HG03520 (cell line): Measurements from ENCODE around the gene CWC25.
"Not testable (repeated sequence)": the region's sequence is repeated elsewhere in the genome, so short reads cannot be mapped to it uniquely, and the experiment has no call there.

Experiments
- ATAC-seq: cut with Tn5 transposase; IDR thresholded peaks from one replicate; pipeline ENCODE4 v1.9.1; 2021; ENCODE audit warnings: mild to moderate bottlenecking, moderate library complexity; ENCODE audit not compliant: unreplicated experiment

Gene CWC25

DNA sequence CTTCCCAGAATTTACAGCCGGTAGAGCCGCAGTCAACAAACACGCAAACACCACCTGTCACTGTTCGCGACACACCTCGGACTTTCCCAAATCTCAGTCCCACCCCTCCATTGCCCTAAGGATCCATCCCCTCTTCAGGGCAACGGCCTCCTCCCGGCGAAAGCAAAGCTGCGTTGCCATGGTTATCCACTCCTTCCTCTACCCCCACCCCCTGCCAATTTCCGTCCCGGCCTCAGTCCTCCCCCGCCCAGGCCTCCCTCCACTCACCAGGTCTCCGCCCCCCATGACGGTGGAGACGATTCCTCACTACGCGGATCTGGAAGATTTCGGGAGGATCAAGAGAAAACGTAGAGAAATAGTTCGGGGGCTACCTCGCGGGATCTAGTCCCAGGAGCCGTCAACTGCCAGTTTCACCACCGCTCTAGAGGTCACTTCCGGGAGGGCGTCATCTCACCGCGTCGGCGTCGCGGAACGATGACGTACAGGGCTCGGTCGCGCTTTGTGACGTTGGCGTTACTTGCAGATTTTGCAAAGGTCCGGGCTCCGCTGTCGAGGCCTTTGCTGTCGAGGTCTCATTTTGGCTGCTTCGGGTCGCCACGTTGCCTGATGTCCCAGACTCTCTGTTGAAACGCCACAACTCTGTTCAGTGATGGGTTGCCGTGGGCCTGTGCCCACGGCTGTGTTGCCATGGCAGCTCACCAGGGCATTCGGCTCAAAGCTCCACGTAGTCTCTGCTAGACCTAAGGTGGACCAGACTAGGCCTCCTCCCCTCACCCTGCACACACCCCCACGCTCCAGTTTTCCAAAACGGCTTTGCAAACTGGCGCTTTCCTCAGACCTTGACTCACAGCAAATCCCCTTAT lies at the start of gene CWC25:
Gene CWC25, minus strand, starts transcription at position 423 of the 863 bp plus-strand sequence. Its CDS starts 138 bp downstream, at position 285.
- ATAC-seq: peak; percentile 61

DNA sequence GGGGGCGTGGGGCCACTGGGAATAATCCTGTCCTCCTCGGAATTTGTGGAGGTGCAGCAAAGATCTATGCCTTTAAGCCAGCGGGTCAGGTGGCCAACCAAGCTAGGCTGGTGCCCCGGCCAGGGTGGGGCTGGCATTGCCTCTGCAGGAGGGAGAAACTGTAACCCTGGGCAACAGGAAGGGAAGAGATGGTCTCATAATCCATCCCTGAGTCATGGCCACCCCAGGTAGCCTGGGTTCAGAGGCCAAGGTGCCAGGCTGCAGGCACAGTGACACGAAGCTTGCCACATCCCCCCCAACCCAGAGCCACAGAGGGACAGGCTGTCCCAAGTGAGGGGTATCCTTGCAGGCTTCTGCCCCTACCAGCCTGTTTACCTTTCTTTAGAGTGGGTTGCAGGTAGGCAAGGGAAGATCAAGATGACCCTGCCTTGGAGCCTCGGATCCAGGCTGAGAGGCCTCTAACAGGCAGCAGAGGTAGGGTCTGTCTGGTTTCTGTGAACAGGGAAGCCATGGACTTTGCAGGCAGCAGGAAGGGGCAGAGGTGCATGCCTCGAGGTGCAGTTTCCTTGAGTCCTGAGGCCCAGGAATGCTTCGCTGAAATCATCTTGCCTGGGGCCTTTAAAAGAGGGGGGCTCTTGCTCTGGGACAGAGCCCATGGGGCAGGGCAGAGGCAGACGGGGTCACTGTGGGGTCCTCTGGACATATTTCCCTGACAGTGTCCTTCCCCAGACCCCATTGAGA lies 48.7 kb upstream of the CWC25 start:
- no peak for ATAC-seq

- ATAC-seq: no peak
Measured at GRCh38 chr17:38872671-38873385, 47.7 kb upstream of the CWC25 start.

- ATAC-seq: no peak
Measured at GRCh38 chr17:38872027-38872511, 46.9 kb upstream of the CWC25 start.

- no peak for ATAC-seq
Measured at GRCh38 chr17:38871247-38872015, 46.3 kb upstream of the CWC25 start.

DNA sequence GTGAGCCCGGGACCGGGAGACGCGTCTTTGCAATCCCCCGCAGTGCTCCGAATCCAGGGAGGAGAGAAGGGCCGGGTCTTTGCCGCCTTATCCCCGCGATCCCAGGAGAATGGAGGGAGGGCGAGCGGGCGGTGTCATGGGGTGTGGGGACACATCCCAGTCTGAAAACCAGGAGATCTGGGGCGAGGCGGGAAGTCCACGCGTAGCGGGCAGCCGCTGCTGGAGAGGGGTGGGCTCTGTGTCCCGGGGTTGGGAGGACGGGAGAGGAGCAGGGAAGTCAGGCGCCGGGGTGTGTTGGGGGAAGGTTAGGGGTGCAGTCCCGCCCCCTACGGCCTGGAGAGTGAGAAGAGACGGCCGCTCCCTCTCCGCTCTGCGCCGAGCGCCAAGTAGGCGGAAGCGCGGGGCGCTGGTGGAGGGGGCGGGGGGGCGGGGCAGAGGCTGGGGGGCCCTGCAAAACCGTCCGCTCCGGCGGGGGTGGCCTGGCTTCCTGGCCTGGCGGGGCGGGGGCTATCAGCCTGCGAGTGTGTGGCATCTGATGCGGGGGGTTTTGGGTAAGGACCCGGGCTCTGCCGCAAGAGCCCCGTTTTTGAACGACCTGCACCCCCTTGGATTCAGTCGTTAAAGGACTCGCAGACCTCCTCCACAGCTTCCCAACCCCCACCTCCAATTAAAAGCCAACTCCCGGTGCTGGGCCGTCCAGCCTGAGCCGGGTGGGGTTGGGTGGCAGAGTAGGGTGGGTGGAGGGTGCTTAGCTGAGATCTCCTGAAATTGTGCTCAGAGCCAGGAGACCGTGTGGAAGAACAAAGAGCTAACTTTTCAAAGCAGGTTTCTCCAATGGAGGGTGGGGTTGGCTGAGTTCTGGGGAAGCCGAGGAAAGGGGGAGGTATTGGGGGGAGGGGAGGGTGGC lies 45.4 kb upstream of the CWC25 start:
- no peak for ATAC-seq

GRCh38 chr17:38869526-38870258 lies 44.6 kb upstream of the CWC25 start, which contains the start of gene LASP1:
TSS of gene LASP1 (plus strand) at chr17:38870058. CDS start at chr17:38870190, 132 bp downstream.
- ATAC-seq: peak; percentile 34

- peak; percentile 32 for ATAC-seq
Measured at GRCh38 chr17:38868817-38869525, 43.9 kb upstream of the CWC25 start.

- no peak for ATAC-seq
Measured at GRCh38 chr17:38867968-38868816, 43.1 kb upstream of the CWC25 start.

- no peak for ATAC-seq
Measured at GRCh38 chr17:38867179-38867967, 42.3 kb upstream of the CWC25 start.

DNA sequence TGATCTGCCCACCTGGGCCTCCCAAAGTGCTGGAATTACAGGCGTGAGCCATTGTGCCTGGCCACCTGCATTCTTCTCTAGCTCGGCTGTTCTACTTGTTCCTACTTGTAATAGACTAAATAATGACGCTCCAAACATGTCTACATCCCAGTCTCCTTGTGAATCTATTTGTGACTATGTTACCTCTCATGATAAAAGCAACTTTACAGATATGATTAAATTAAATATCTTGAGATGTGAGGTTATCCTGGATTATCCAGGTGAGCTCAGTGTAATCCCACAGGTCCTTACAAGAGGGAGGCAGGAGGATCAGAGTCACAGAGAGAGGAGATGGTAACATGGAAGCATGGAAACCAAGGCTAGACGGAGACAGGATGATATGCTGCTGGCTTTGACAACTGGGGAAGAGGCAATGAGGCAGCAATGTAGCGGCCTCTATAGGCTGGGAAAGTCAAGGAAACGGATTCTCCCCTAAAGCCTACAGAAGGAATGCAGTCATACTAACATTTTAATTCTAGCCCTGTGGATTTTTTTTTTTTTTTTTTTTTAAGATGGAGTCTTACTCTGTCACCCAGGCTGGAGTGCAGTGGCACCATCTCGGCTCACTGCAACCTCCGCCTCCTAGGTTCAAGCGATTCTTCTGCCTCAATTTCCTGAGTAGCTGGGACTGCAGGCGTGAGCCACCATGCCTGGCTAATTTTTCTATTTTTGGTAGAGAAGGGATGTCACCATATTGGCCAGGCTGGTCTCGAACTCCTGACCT lies 39.7 kb upstream of the CWC25 start:
- no peak for ATAC-seq

GRCh38 chr17:38861399-38861843 lies 36.3 kb upstream of the CWC25 start:
- ATAC-seq: no peak

DNA sequence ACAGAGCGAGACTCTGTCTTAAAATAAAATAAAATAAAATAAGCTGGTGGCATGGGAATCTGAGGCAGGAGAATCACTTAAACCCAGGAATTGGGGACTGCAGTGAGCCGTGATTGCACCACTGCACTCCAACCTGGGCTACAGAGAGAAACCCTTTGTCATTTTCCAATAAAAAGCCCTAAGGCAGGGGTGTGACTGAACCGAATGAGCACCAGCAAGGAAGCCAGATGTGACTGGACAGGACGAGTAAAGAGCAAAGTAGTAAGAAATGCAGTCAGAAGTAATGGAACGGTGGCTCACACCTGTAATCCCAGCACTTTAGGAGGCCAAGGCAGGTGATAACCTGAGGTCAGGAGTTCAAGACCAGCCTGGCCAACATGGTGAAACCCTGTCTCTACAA lies 32.1 kb upstream of the CWC25 start:
- no peak for ATAC-seq

- not testable (repeated sequence) for ATAC-seq
Measured at GRCh38 chr17:38855101-38855714, 30.1 kb upstream of the CWC25 start.
